HCT116 (cell line): ENCODE results near the gene ASB6. TPM values are rescaled to one million over a fixed set of nuclear protein-coding genes. Genes with fewer than 3 reads are reported as not detected.

Source experiments
- ATAC-seq: fragments of 200-7000 bp; cut with Tn5 transposase; 2 replicates; pipeline ENCODE4 v1.9.1; 2020; ENCODE audit warnings: mild to moderate bottlenecking, moderate library complexity
- BruUV-seq: library from RNA; stranded (reverse); fragments of 400-500 nt; replicated peaks from 2 replicates; lab custom pipeline; 2021; lab: Mats Ljungman, UMichigan
- CTCF ChIA-PET: fragments of 300-600 bp; sonication (Branson Sonifier 250); formaldehyde crosslinking; loops from one replicate; lab custom pipeline; 2021; ENCODE audit warnings: antibody characterized with exemption; lab: Charles Lee
- POLR2A ChIA-PET: fragments of 300-600, 350-600 bp; sonication (Branson Sonifier 250); formaldehyde crosslinking; loops from one replicate; lab custom pipeline; 2021; ENCODE audit warnings: antibody characterized with exemption; lab: Charles Lee
- RAD21 ChIA-PET, 2 experiments: fragments of 300-600 bp; sonication (Branson Sonifier 250); formaldehyde crosslinking; loops; one replicate each; lab custom pipeline; 2023; ENCODE audit warnings: low total read pairs in 2 of 2; ENCODE audit not compliant: uncharacterized antibody in 2 of 2, unreplicated experiment in 2 of 2, low non-redundant PET in 1 of 2; lab: Charles Lee
- DNase-seq: peaks from one replicate; pipeline ENCODE4 v3.0.0-alpha.2; 2010; ENCODE audit warnings: low read depth, low spot score
- H2AFZ ChIP-seq: fragments of 200-600 bp; shearing (Covaris generic), sonication (generic); 2 replicates; pipeline ENCODE4 v1.6.1; 2017; ENCODE audit warnings: low read depth, mixed run types, mixed read lengths, antibody characterized with exemption, low read length; ENCODE audit not compliant: poor library complexity, severe bottlenecking
- H3K27ac ChIP-seq: 2 replicates; pipeline ENCODE4 v1.5.1; 2012; ENCODE audit warnings: low read depth, low read length
- H3K27me3 ChIP-seq: fragments of 200-600 bp; sonication (generic); 2 replicates; pipeline ENCODE4 v1.6.1; 2016; ENCODE audit warnings: mixed run types, low read length, mixed read lengths; ENCODE audit not compliant: insufficient read depth
- H3K36me3 ChIP-seq, 2 experiments: fragments of 200-500 bp in 1 of 2; fragments of 200-600 bp in 1 of 2; sonication (Bioruptor generic) in 1 of 2; sonication (generic) in 1 of 2; 2 replicates each; pipeline versions ENCODE4 v1.5.1 to v1.6.1; 2014 to 2016; ENCODE audit warnings: low read length in 2 of 2, inconsistent platforms in 1 of 2, mixed read lengths in 1 of 2, mixed run types in 1 of 2; ENCODE audit not compliant: insufficient read depth in 2 of 2, control insufficient read depth in 1 of 2
- H3K4me1 ChIP-seq, 2 experiments: fragments of 200-600 bp in 1 of 2; sonication (generic) in 1 of 2; 2 replicates each; pipeline versions ENCODE4 v1.5.1 to v1.6.1; 2012 to 2017; ENCODE audit warnings: low read length in 2 of 2, inconsistent platforms in 1 of 2, mild to moderate bottlenecking in 1 of 2, mixed read lengths in 1 of 2, mixed run types in 1 of 2, moderate library complexity in 1 of 2; ENCODE audit not compliant: insufficient read depth in 2 of 2, control insufficient read depth in 1 of 2
- H3K4me2 ChIP-seq: fragments of 200-600 bp; sonication (generic); 2 replicates; pipeline ENCODE4 v1.6.1; 2017; ENCODE audit warnings: mixed run types, low read length, mixed read lengths
- H3K4me3 ChIP-seq, 2 experiments: fragments of 200-600 bp in 1 of 2; sonication (generic) in 1 of 2; replicated peaks in 1 of 2; 2 replicates each; pipeline ENCODE4 v1.5.1; 2011 to 2016; ENCODE audit warnings: low read length in 2 of 2, control low read depth in 1 of 2, low read depth in 1 of 2, mild to moderate bottlenecking in 1 of 2, mixed read lengths in 1 of 2, mixed run types in 1 of 2
- H3K79me2 ChIP-seq: fragments of 200-600 bp; sonication (generic); 2 replicates; pipeline ENCODE4 v1.6.1; 2017; ENCODE audit warnings: mild to moderate bottlenecking, mixed run types, low read length, moderate library complexity, mixed read lengths; ENCODE audit not compliant: insufficient read depth
- H3K9ac ChIP-seq: fragments of 200-600 bp; sonication (generic); 2 replicates; pipeline ENCODE4 v1.6.1; 2016; ENCODE audit warnings: low read length, mixed read lengths
- H3K9me2 ChIP-seq: fragments of 200-600 bp; sonication (generic), shearing (Covaris generic); 2 replicates; pipeline ENCODE4 v1.6.1; 2017; ENCODE audit warnings: mixed run types, mild to moderate bottlenecking, moderate library complexity; ENCODE audit not compliant: insufficient read depth
- H3K9me3 ChIP-seq, 2 experiments: fragments of 200-500 bp in 1 of 2; fragments of 200-600 bp in 1 of 2; sonication (Bioruptor generic) in 1 of 2; sonication (generic) in 1 of 2; 2 replicates each; pipeline ENCODE4 v1.6.1; 2014 to 2017; ENCODE audit warnings: low read length in 2 of 2, mixed read lengths in 2 of 2, inconsistent platforms in 1 of 2, low read depth in 1 of 2, mild to moderate bottlenecking in 1 of 2, mixed run types in 1 of 2, moderate library complexity in 1 of 2; ENCODE audit not compliant: control insufficient read depth in 1 of 2, insufficient read depth in 1 of 2
- H4K20me1 ChIP-seq: fragments of 200-600 bp; sonication (generic), shearing (Covaris generic); 2 replicates; pipeline ENCODE4 v1.6.1; 2017; ENCODE audit warnings: mixed run types, mild to moderate bottlenecking, moderate library complexity; ENCODE audit not compliant: insufficient read depth
- CBX3 ChIP-seq: IDR thresholded peaks from 2 replicates; pipeline ENCODE4 v1.6.1; 2012; ENCODE audit warnings: low read depth
- ELF1 ChIP-seq: IDR thresholded peaks from 2 replicates; pipeline ENCODE4 v1.6.1; 2012; ENCODE audit warnings: low read depth, borderline replicate concordance
- EZH2 ChIP-seq: fragments of 200-600 bp; sonication (generic); IDR thresholded peaks from 2 replicates; pipeline ENCODE4 v1.6.1; 2017; ENCODE audit warnings: antibody characterized with exemption, mixed run types
- POLR2A ChIP-seq: IDR thresholded peaks from 2 replicates; pipeline ENCODE4 v1.7.0; 2011; ENCODE audit warnings: borderline replicate concordance; ENCODE audit not compliant: insufficient read depth, insufficient read length; ENCODE audit errors: extremely low read depth
- REST ChIP-seq: IDR thresholded peaks from 2 replicates; pipeline ENCODE4 v1.6.1; 2012; ENCODE audit warnings: low read depth
- SIN3A ChIP-seq: IDR thresholded peaks from 2 replicates; pipeline ENCODE4 v1.6.1; 2012; ENCODE audit warnings: low read depth
- SP1 ChIP-seq: IDR thresholded peaks from 2 replicates; pipeline ENCODE4 v1.6.1; 2012; ENCODE audit warnings: low read depth
- SRF ChIP-seq: IDR thresholded peaks from 2 replicates; pipeline ENCODE4 v1.6.1; 2012; ENCODE audit warnings: low read depth
- TCF7L2 ChIP-seq: IDR thresholded peaks from 2 replicates; pipeline ENCODE4 v1.7.0; 2011; ENCODE audit warnings: borderline replicate concordance, inconsistent platforms; ENCODE audit not compliant: insufficient read depth, insufficient read length; ENCODE audit errors: extremely low read depth
- YY1 ChIP-seq: IDR thresholded peaks from 2 replicates; pipeline ENCODE4 v1.6.1; 2011; ENCODE audit warnings: low read length, low read depth, moderate library complexity, mild to moderate bottlenecking; ENCODE audit not compliant: insufficient replicate concordance; ENCODE audit errors: extremely low read depth
- ZFX ChIP-seq: fragments of 450-650 bp; IDR thresholded peaks from 2 replicates; pipeline ENCODE4 v1.6.1; 2017
- intact Hi-C: fragments of 100-400 bp; cut with micrococcal nuclease; formaldehyde crosslinking; loops from 2 replicates; pipeline ENCODE4 v1.10.0; 2022
- total RNA-seq: library from RNA; stranded (reverse); gene quantifications from one replicate; pipeline ENCODE4 v1.2.1, GENCODE V29; 2021; ENCODE audit not compliant: unreplicated experiment

Gene ASB6
- total RNA-seq, 1 experiment from 2014 or later = 21.6 TPM

GRCh38 chr9:129630967-129631673 lies 10.8 kb downstream of the ASB6 start:
- Histone ChIP-seq H3K9me3 (no peaks in the 10 kb centered on the region), H3K79me2 (peaks cover 96% of the 10 kb centered on the region), H3K4me3 (no peak overlapping the region), H3K4me1 (peaks cover 11 to 23% of the 10 kb centered on the region in 2 experiments), H3K36me3 (peaks cover 38 to 69% of the 10 kb centered on the region in 2 experiments), H3K9ac (no peak overlapping the region), H3K9me2 (no peaks in the 10 kb centered on the region), H4K20me1 (peaks cover 20% of the 10 kb centered on the region; the same call in 1 of the 2 replicates), H2AFZ (no peak overlapping the region), H3K27me3 (no peaks in the 10 kb centered on the region), H3K4me2 (no peak overlapping the region), H3K27ac (no peak overlapping the region; the same call in 1 of the 2 replicates)
- ChIA-PET RAD21 (no interaction called here), POLR2A (no interaction called here), CTCF (no interaction called here)
- ATAC-seq (no peak), DNase-seq (no peak)
- no peak for TF ChIP-seq TCF7L2
- TF ChIP-seq YY1 = no peak
- TF ChIP-seq EZH2 = no peak
- no peak for TF ChIP-seq ZFX
- TF ChIP-seq ELF1 = no peak
- no peak for TF ChIP-seq REST
- TF ChIP-seq SP1 = no peak
- no peak for TF ChIP-seq POLR2A
- no peak for TF ChIP-seq CBX3
- TF ChIP-seq SRF = no peak
- no peak for TF ChIP-seq SIN3A
- no TSS peak for BruUV-seq
- intact Hi-C loops = no loop called here
